Gastroesophageal sphincter (tissue), 4 donors: Measurements from ENCODE around the gene PCDHGA4. TPM values are rescaled to one million over a fixed set of nuclear protein-coding genes. Genes with fewer than 3 reads are reported as not detected.
"Not testable (repeated sequence)": the region's sequence is repeated elsewhere in the genome, so short reads cannot be mapped to it uniquely, and the experiment has no call there.

Experiments used
- ATAC-seq: fragments of 150-250 bp; one replicate; pipeline ENCODE4 v1.9.1; 2016; ENCODE audit warnings: mild to moderate bottlenecking, moderate library complexity
- H3K27ac ChIP-seq, 4 donors: fragments of 200-600 bp; sonication (generic) in 3 of 4; 1 replicate in 3 of 4; 2 replicates in 1 of 4; pipeline ENCODE4 v1.5.1; 2016 to 2019
- H3K27me3 ChIP-seq: fragments of 200-600 bp; sonication (generic); one replicate; pipeline ENCODE4 v1.5.1; 2019
- H3K36me3 ChIP-seq, 2 donors: fragments of 200-600 bp; sonication (generic); one replicate each; pipeline ENCODE4 v1.5.1; 2019; ENCODE audit warnings: control low read depth in 1 of 2
- H3K4me1 ChIP-seq, 3 donors: fragments of 200-600 bp; sonication (generic); 1 replicate in 2 of 3; 2 replicates in 1 of 3; pipeline ENCODE4 v1.5.1; 2016 to 2019; ENCODE audit warnings: control low read depth in 2 of 3
- H3K4me3 ChIP-seq, 2 donors: fragments of 200-600 bp; sonication (generic); one replicate each; pipeline ENCODE4 v1.5.1; 2019; ENCODE audit warnings: mild to moderate bottlenecking in 1 of 2, moderate library complexity in 1 of 2
- H3K9me3 ChIP-seq, 3 donors: fragments of 200-600 bp; sonication (generic); one replicate each; pipeline ENCODE4 v1.5.1; 2017 to 2019; ENCODE audit warnings: control low read depth in 2 of 3
- CTCF ChIP-seq, 4 experiments: fragments of 200-600 bp in 2 of 4; fragments of 450-650 bp in 2 of 4; sonication (generic) in 1 of 4; IDR thresholded peaks; one replicate each; pipeline ENCODE4 v1.5.1; 2017 to 2019; ENCODE audit warnings: antibody characterized with exemption in 4 of 4, mild to moderate bottlenecking in 2 of 4, moderate library complexity in 2 of 4
- EP300 ChIP-seq: sonication (generic); formaldehyde crosslinking; IDR thresholded peaks from one replicate; pipeline ENCODE4 v1.6.1; 2017; ENCODE audit warnings: antibody characterized with exemption, mild to moderate bottlenecking
- POLR2A ChIP-seq, 2 donors: fragments of 450-650 bp; IDR thresholded peaks; one replicate each; pipeline ENCODE4 v1.6.1; 2017; ENCODE audit warnings: antibody characterized with exemption in 2 of 2, mild to moderate bottlenecking in 2 of 2, moderate library complexity in 1 of 2
- POLR2AphosphoS5 ChIP-seq: sonication (generic); formaldehyde crosslinking; IDR thresholded peaks from one replicate; pipeline ENCODE4 v1.6.1; 2017; ENCODE audit warnings: antibody characterized with exemption
- WGBS, 2 donors: methylation state at CpG; one replicate each; pipeline ENCODE4 v1.1.5; 2018; ENCODE audit warnings: low coverage in 1 of 2; 5-methylcytosine and 5-hydroxymethylcytosine counted together
- total RNA-seq, 4 donors: library from RNA; depleted of rRNA; stranded (reverse); fragments of >200 nt; gene quantifications; one replicate each; pipeline ENCODE4 v1.1.0, GENCODE V29; 2016

Gene PCDHGA4
- total RNA-seq, 4 donors from 2014 or later = 2.4 to 12.0 (median 6.3) TPM

GRCh38 chr5:141328231-141328630 is 26.6 kb upstream of the PCDHGA4 start:
- WGBS, 2 donors = 81% methylated on average over 6 of the region's 8 CpGs; no CpG with 5 or more reads in 1 of the 2 donors
- H3K27ac ChIP-seq = no peak overlapping the region
- no peak for ATAC-seq
- TF ChIP-seq EP300 (no peak), POLR2A (IDR thresholded peaks at IDR 0.05) (no peak), CTCF (IDR thresholded peaks at IDR 0.05) (no peak), POLR2AphosphoS5 (no peak)
- peaks cover 0 to 66% (median 0%) of the 10 kb centered on the region in 3 donors for H3K9me3 ChIP-seq
- H3K27me3 ChIP-seq = peaks cover 21% of the 10 kb centered on the region
- peaks cover 0 to 8% of the 10 kb centered on the region in 2 donors for H3K36me3 ChIP-seq
- peaks cover 0 to 7% (median 0%) of the 10 kb centered on the region in 3 donors for H3K4me1 ChIP-seq
- H3K4me3 ChIP-seq = no peak overlapping the region

- Histone ChIP-seq H3K9me3 (peaks cover 0 to 86% (median 0%) of the 10 kb centered on the region in 3 donors), H3K27me3 (peaks cover 27% of the 10 kb centered on the region), H3K4me3 (no peak within 1 kb of the TSS), H3K27ac (no peak within 1 kb of the TSS), H3K4me1 (peaks cover 0 to 7% (median 0%) of the 10 kb centered on the region in 3 donors), H3K36me3 (peaks cover 0 to 8% of the 10 kb centered on the region in 2 donors)
- TF ChIP-seq POLR2A (IDR thresholded peaks at IDR 0.05) (no peak), EP300 (no peak), POLR2AphosphoS5 (no peak), CTCF (IDR thresholded peaks at IDR 0.05) (no peak)
- ATAC-seq = no peak
- 15 to 32% methylated on average over 9 to 17 of the region's 21 CpGs for WGBS, 2 donors
Measured at GRCh38 chr5:141330299-141331080, 24.3 kb upstream of the PCDHGA4 start, which contains the start of gene PCDHGA1. PCDHGA1 (plus strand) TSS chr5:141330514.

- Histone ChIP-seq H3K9me3 (peaks cover 0 to 98% (median 2%) of the 10 kb centered on the region in 3 donors), H3K27me3 (peaks cover 32% of the 10 kb centered on the region)
- 40% methylated on average over 4 of the region's 39 CpGs; no CpG with 5 or more reads in 1 of the 2 donors for WGBS, 2 donors
- not testable (repeated sequence) for H3K4me1 ChIP-seq, H3K27ac ChIP-seq, ATAC-seq, H3K4me3 ChIP-seq, H3K36me3 ChIP-seq
Measured at GRCh38 chr5:141332571-141332970, 22.2 kb upstream of the PCDHGA4 start.

- Histone ChIP-seq H3K4me3 (peak within 1 kb of the TSS in 1 of 2 donors; percentile 35), H3K27ac (peak within 1 kb of the TSS in 1 of 4 donors; percentile 4), H3K36me3 (no peaks in the 10 kb centered on the region), H3K9me3 (peaks cover 0 to 98% (median 2%) of the 10 kb centered on the region in 3 donors), H3K4me1 (no peaks in the 10 kb centered on the region), H3K27me3 (peaks cover 46% of the 10 kb centered on the region)
- TF ChIP-seq CTCF (IDR thresholded peaks at IDR 0.05) (peak in 3 of 4 experiments; percentile 23 to 38 (median 30)), EP300 (no peak)
- 2 to 9% methylated on average over 6 to 14 of the region's 27 CpGs for WGBS, 2 donors
- no peak for ATAC-seq
Measured at GRCh38 chr5:141338538-141339306, 16.1 kb upstream of the PCDHGA4 start, which contains the start of gene PCDHGA2. PCDHGA2 (plus strand) TSS chr5:141338760.

GRCh38 chr5:141340781-141341354 is 14.0 kb upstream of the PCDHGA4 start:
- Histone ChIP-seq H3K27me3 (peaks cover 61% of the 10 kb centered on the region), H3K9me3 (peaks cover 2 to 100% (median 5%) of the 10 kb centered on the region in 3 donors)
- not testable (repeated sequence) for H3K27ac ChIP-seq, H3K36me3 ChIP-seq, H3K4me3 ChIP-seq, ATAC-seq, H3K4me1 ChIP-seq
- 40 to 67% methylated on average over 1 to 8 of the region's 45 CpGs for WGBS, 2 donors
